ENCODE data around the gene TOLLIP.

TOLLIP gene

DNA sequence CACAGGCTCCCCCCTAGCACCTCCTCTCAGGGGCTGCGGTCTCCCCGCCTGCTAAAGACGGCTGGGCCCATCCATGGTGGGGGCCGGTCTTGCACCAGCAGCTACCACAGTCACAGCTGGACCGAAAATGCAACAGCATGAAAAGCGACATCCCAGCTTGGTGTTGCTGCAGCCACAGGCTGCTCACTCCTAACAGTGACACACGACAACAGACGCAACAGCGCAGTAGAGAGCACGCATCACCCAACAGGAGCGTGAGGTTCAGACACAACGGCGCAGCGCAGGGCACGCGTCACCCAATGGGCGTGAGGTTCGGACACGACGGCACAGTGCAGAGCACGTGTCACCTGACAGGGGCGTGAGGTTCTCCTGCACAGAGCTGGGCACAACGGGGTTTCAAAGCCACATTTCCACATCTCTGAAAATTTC, 24.1 kb downstream of the TOLLIP start:
- DNase-seq (ENCODE audit: low read depth in 1 of 2, low spot score in 1 of 2) = no peak
- H3K27ac ChIP-seq (replicated peaks) = no peak overlapping the region
- no peaks in the 10 kb centered on the region for H3K27me3 ChIP-seq (ENCODE audit: insufficient read depth, poor library complexity, severe bottlenecking)
- TF ChIP-seq GABPA (IDR thresholded peaks at IDR 0.05; ENCODE audit: low read depth) (no peak), POLR2AphosphoS5 (IDR thresholded peaks at IDR 0.05; ENCODE audit: low read depth) (no peak), REST (IDR thresholded peaks at IDR 0.05; ENCODE audit: insufficient replicate concordance, low read depth) (no peak), CTCF (IDR thresholded peaks at IDR 0.05; ENCODE audit: insufficient read depth, low read length) (no peak), SPI1 (IDR thresholded peaks at IDR 0.05; ENCODE audit: borderline replicate concordance, low read depth) (no peak)
- no peak overlapping the region for H3K4me3 ChIP-seq (replicated peaks; ENCODE audit: insufficient read depth, low read length)

GRCh38 chr11:1283906-1284305, 25.5 kb downstream of the TOLLIP start:
- Histone ChIP-seq H3K27me3 (ENCODE audit: insufficient read depth, poor library complexity, severe bottlenecking) (no peaks in the 10 kb centered on the region), H3K27ac (replicated peaks) (no peak overlapping the region), H3K4me3 (replicated peaks; ENCODE audit: insufficient read depth, low read length) (no peak overlapping the region)
- no peak for TF ChIP-seq CTCF (IDR thresholded peaks at IDR 0.05; ENCODE audit: insufficient read depth, low read length)
- no peak for TF ChIP-seq GABPA (IDR thresholded peaks at IDR 0.05; ENCODE audit: low read depth)
- no peak for TF ChIP-seq SPI1 (IDR thresholded peaks at IDR 0.05; ENCODE audit: borderline replicate concordance, low read depth)
- DNase-seq (ENCODE audit: low read depth in 1 of 2, low spot score in 1 of 2) = no peak

GRCh38 chr11:1283091-1283511, 26.3 kb downstream of the TOLLIP start:
- Histone ChIP-seq H3K27ac (replicated peaks) (no peak overlapping the region), H3K27me3 (ENCODE audit: insufficient read depth, poor library complexity, severe bottlenecking) (no peaks in the 10 kb centered on the region), H3K4me3 (replicated peaks; ENCODE audit: insufficient read depth, low read length) (no peak overlapping the region)
- no peak for DNase-seq (ENCODE audit: low read depth in 1 of 2, low spot score in 1 of 2)
- TF ChIP-seq REST (IDR thresholded peaks at IDR 0.05; ENCODE audit: insufficient replicate concordance, low read depth) (no peak), GABPA (IDR thresholded peaks at IDR 0.05; ENCODE audit: low read depth) (no peak)

DNA sequence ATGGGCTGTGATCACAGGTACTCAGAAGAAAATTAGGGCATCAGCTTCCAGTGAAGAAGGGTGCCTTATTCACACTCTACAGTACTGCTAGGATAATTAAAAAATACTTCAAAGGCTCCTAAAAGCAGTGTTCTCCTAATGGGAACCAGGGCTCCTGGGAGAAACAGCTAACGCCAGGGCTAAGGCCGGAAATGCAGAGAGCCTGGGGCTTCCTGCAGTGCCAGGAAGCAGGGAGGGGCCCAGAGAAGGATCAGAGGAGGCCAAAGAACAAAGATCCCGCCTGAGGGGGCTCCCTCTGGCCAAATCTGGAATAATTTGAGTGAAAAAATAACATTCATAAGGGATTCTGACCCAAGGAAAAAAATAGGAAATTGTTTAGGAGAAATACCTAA, 27.5 kb downstream of the TOLLIP start:
- H3K4me3 ChIP-seq (replicated peaks; ENCODE audit: insufficient read depth, low read length) = no peak overlapping the region
- no peak overlapping the region for H3K27ac ChIP-seq (replicated peaks)
- TF ChIP-seq REST (IDR thresholded peaks at IDR 0.05; ENCODE audit: insufficient replicate concordance, low read depth) = no peak
- no peak for TF ChIP-seq CTCF (IDR thresholded peaks at IDR 0.05; ENCODE audit: insufficient read depth, low read length)
- no peaks in the 10 kb centered on the region for H3K27me3 ChIP-seq (ENCODE audit: insufficient read depth, poor library complexity, severe bottlenecking)
- DNase-seq (ENCODE audit: low read depth in 1 of 2, low spot score in 1 of 2) = no peak
